Measurements from ENCODE around the gene AAMP.
"Not testable (repeated sequence)": the region's sequence is repeated elsewhere in the genome, so short reads cannot be mapped to it uniquely, and the experiment has no call there.

The AAMP gene

GRCh38 chr2:218269900-218270720, at the start of gene AAMP, which contains the start of gene PNKD:
Gene AAMP (minus strand): TSS chr2:218270137. CDS start chr2:218270086, 51 bp downstream.
Gene PNKD (plus strand): TSS chr2:218270519. CDS start chr2:218270536, 17 bp downstream.
- peak; percentile 100 for DNase-seq

- DNase-seq: no peak
These were observed 48.3 kb upstream of the AAMP start for GRCh38 chr2:218318241-218318640.

- no peak for DNase-seq
These were observed 47.9 kb upstream of the AAMP start for GRCh38 chr2:218317835-218318234.

GRCh38 chr2:218317303-218317630, 47.3 kb upstream of the AAMP start:
- no peak for DNase-seq

GRCh38 chr2:218315397-218315796, 45.5 kb upstream of the AAMP start:
- no peak for DNase-seq

- DNase-seq: not testable (repeated sequence)
These were observed 44.8 kb upstream of the AAMP start for GRCh38 chr2:218314764-218315163.

GRCh38 chr2:218313356-218313755, 43.4 kb upstream of the AAMP start:
- no peak for DNase-seq

GRCh38 chr2:218312267-218312756, 42.4 kb upstream of the AAMP start:
- no peak for DNase-seq

GRCh38 chr2:218311541-218312266, 41.8 kb upstream of the AAMP start:
- not testable (repeated sequence) for DNase-seq

- no peak for DNase-seq
These were observed 41.1 kb upstream of the AAMP start for GRCh38 chr2:218310853-218311540.

- no peak for DNase-seq
These were observed 37.6 kb upstream of the AAMP start for GRCh38 chr2:218307415-218308090.

GRCh38 chr2:218306184-218306920, 36.4 kb upstream of the AAMP start:
- no peak for DNase-seq

- no peak for DNase-seq
These were observed 35.4 kb upstream of the AAMP start for GRCh38 chr2:218305383-218305782.

GRCh38 chr2:218301176-218301819, 31.4 kb upstream of the AAMP start:
- DNase-seq: peak; percentile 83

- no peak for DNase-seq
These were observed 30.2 kb upstream of the AAMP start for GRCh38 chr2:218300141-218300540.

GRCh38 chr2:218298314-218298875, 28.5 kb upstream of the AAMP start:
- DNase-seq: no peak

GRCh38 chr2:218296847-218297246, 26.9 kb upstream of the AAMP start:
- DNase-seq: no peak

GRCh38 chr2:218296200-218296599, 26.3 kb upstream of the AAMP start:
- no peak for DNase-seq

- no peak for DNase-seq
These were observed 25.1 kb upstream of the AAMP start for GRCh38 chr2:218295029-218295428.

GRCh38 chr2:218294430-218295022, 24.6 kb upstream of the AAMP start:
- DNase-seq: no peak

Data from activated naive CD4-positive, alpha-beta T cell treated with anti-CD3 and anti-CD28 coated beads, Interleukin-2, amount 50 U/mL, for 16 hours (primary cell).